ENCODE measurements around the gene SPPL2B.
"Not testable (repeated sequence)": the region's sequence is repeated elsewhere in the genome, so short reads cannot be mapped to it uniquely, and the experiment has no call there.

SPPL2B gene

GRCh38 chr19:2382530-2383222 lies 54.2 kb downstream of the SPPL2B start:
- DNase-seq, result no peak

GRCh38 chr19:2385053-2385721 lies 56.7 kb downstream of the SPPL2B start:
- DNase-seq, result peak; percentile 55 to 88

GRCh38 chr19:2387367-2388288 lies 59.1 kb downstream of the SPPL2B start:
- DNase-seq, result no peak

- DNase-seq, result no peak
These were observed 61.1 kb downstream of the SPPL2B start for GRCh38 chr19:2389594-2389993.

- peak in 1 of 2 experiments; percentile 44 for DNase-seq
These were observed 62.7 kb downstream of the SPPL2B start for GRCh38 chr19:2391118-2391725.

- DNase-seq, result no peak
These were observed 63.9 kb downstream of the SPPL2B start for GRCh38 chr19:2392366-2392765.

GRCh38 chr19:2392899-2393298 lies 64.4 kb downstream of the SPPL2B start:
- not testable (repeated sequence) for DNase-seq

- no peak for DNase-seq
These were observed 65.6 kb downstream of the SPPL2B start for GRCh38 chr19:2394054-2394441.

- DNase-seq, result no peak
These were observed 66.2 kb downstream of the SPPL2B start for GRCh38 chr19:2394442-2395292.

- DNase-seq, result not testable (repeated sequence)
These were observed 66.9 kb downstream of the SPPL2B start for GRCh38 chr19:2395293-2395829.

- DNase-seq, result not testable (repeated sequence)
These were observed 68.7 kb downstream of the SPPL2B start for GRCh38 chr19:2397173-2397572.

GRCh38 chr19:2398735-2399305 lies 70.3 kb downstream of the SPPL2B start:
- DNase-seq, result no peak

GRCh38 chr19:2399582-2399981 lies 71.1 kb downstream of the SPPL2B start:
- DNase-seq, result no peak

Data from NCI-H187 (cell line).